CD4-positive, alpha-beta T cell treated with Interleukin-12 subunit alpha and Interleukin-12 subunit beta, for 1 hour (primary cell): ENCODE results near the gene C1QTNF12.
"Not testable (repeated sequence)": the region's sequence is repeated elsewhere in the genome, so short reads cannot be mapped to it uniquely, and the experiment has no call there.

Experiments used
- DNase-seq: peaks from one replicate; pipeline ENCODE4 v3.0.0-alpha.2; 2020

Gene C1QTNF12

DNA sequence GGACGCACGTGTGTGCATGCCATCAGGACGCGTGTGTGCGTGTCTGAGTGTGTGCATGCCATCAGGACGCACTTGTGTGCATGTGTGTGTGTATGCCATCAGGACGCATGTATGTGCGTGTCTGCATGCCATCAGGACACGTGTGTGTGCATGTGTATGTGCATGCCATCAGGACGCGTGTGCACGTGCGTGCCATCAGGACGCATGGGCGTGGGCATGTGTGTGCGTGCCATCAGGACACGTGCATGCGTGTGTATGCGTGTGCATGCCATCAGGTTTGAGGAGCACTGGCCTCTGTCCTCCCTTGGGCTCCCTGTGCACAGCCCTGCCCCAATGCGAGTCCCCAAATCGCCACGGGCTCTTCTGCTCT, 12.6 kb upstream of the C1QTNF12 start:
- DNase-seq = no peak

DNA sequence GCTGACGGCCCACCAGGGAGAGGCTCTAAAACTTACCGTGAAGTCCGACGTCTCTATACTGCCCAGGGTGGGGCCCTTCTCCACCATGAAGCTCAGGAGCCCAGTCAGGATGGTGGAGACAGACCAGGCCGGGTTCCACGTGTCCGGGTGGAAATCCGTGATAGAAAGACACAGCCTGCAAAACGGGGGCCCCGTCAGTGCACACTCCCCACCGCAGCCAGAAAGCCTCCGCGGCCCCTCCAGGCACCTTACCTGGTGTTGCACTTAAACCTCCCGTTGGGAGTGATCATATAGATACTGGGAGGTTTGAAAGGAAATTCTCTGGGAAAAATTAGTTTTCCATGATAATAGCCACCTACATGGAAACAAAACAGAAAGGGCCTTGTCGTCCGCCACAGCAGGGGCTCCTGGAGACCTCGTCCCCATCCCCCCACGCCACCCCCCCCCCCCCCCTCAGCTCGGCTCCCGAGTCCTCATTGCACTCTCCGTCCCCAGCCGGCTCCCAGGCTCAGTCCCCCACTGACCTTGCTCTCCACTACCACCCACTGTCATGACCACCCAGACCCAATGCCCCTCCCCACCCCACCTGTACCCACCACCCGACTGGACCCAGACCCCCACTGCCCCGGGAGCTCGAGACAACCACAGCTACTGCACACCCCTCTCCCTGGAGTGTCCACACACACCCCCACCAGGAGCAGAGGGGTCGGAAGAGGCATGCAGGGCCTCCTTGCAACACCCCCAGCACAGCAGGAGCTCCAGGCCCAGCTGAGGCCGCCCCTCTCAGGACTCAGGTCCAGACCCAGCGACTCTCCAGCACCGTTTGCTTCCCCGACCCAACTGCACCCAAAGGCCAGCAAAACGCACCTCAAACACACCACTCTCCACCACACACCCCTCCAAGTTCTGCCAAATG, 10.7 kb upstream of the C1QTNF12 start:
- DNase-seq = no peak

GRCh38 chr1:1255611-1256010, 9.1 kb upstream of the C1QTNF12 start:
- DNase-seq = no peak

GRCh38 chr1:1255078-1255477, 8.6 kb upstream of the C1QTNF12 start:
- no peak for DNase-seq

- no peak for DNase-seq
Observed at GRCh38 chr1:1254667-1254998, 8.1 kb upstream of the C1QTNF12 start.

DNA sequence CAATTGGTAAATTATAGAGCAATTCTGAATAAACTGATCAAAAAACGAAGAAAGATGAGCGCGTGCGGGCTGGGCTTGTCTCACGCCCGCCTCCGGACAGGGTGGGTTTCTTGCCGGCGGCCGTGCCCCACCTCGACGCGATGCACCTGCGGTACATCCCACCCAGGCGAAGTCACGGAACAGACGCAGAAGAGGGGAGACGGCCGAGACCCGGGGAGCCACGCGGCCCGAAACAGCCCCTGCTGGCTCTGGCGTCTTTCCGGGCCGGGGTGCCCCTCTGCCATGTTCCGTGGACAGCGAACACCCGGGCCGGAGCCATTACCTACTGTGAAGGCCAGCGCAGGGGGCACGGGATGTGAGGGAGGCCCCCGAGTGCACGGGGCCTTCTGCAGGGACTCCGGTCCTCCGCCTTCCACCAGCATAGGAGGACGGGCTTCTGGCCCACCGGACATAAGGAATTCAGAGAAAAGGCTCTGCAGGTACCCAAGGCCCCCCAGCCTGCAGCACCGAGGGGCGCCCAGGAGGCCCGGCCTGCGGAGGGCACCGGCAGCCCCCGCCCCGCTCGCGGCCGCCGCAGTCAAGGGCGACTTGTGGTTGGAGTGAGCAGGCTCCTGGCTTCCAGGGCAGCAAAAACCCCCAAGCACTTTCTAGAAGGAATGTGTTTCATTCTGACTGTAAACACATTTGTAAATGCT, 7.6 kb upstream of the C1QTNF12 start:
- no peak for DNase-seq

- no peak for DNase-seq
Observed at GRCh38 chr1:1253314-1253713, 6.8 kb upstream of the C1QTNF12 start.

- DNase-seq = peak; percentile 67
Observed at GRCh38 chr1:1250786-1251284, 4.3 kb upstream of the C1QTNF12 start.

GRCh38 chr1:1248009-1248913, 1.7 kb upstream of the C1QTNF12 start:
- not testable (repeated sequence) for DNase-seq

- DNase-seq = no peak
Observed at GRCh38 chr1:1247341-1247913, 905 bp upstream of the C1QTNF12 start.

- no peak for DNase-seq
Observed at GRCh38 chr1:1245817-1246576, 525 bp downstream of the C1QTNF12 start.

DNA sequence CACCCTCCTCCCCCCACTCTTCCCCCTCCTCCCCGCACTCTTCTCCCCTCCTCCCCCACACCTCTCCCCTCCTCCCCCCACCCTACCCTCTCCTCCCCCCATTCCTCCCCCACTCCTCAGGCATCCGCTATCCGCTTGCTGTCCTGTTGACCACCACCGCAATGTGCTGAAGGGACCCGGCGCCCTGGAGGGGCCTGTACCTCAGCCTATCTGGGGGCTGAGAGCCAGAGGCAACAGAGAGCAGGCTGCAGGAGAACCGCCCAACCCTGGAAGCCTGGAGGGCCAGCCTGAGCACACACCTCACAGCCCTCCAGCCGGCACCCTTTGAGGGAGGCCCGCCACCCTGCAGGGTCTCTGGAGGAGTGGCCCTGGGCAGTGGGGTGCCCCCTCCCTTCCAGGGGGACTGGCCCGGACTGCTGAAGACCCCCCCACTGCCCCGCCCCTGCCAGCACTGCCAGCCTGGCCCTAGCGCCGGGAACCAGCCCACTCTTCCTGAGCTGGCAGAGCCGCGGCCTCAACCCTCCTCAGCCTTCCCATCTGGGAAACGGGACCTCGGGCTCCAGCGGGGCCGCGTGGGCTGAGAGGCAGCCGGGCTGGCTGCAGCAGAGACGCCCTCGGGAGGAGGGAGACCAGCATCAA, 1.2 kb downstream of the C1QTNF12 start:
- DNase-seq = no peak

DNA sequence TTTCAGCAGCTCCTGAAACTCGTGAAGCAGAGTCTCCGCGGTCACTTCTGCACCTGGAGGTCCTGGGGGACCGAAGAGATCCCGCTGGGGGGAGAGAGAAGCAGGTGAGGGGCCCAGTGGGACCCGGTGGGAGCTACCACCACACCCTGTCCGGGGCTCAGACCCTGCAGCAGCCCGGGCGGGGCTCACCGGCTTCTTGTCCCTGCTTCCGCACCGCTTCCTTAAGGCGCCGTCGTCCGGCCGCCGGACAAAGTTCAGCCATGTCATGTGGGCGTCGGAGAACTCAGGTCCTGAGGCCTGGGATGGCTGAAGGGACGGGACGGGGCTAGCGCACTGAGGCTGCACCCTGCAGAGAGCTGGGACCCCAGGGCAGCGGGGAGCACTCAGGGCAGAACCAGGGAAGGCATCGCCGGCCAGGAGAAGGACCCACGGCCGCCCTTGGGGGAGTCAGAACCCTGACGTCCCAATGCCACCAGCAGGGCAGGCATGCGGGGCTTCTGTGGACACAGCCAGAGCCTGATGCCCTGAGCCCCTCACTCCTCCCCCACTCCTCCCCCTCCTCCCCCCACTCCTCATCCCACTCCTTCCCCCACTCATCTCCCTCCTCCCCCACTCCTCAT, 2.2 kb downstream of the C1QTNF12 start:
- DNase-seq = no peak

DNA sequence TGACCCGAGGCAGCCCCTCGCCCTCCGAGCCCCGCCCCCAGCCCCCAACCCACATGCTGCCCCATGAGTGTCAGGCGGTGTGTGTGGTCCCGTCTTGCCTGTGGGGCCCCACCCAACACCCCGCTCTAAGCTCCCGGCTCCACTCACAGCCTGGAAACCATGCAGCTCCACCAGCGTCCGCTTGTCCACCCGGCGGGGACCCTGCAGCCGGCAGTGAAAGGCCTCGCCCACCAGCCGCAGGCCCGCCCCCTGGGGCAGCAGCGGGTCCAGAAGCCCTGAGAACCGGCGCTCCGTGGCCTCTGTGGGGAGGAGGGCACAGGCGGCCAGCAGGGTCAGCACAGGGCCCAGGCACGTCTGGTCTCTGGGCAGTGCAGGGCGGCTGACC, 2.7 kb downstream of the C1QTNF12 start:
- no peak for DNase-seq

DNA sequence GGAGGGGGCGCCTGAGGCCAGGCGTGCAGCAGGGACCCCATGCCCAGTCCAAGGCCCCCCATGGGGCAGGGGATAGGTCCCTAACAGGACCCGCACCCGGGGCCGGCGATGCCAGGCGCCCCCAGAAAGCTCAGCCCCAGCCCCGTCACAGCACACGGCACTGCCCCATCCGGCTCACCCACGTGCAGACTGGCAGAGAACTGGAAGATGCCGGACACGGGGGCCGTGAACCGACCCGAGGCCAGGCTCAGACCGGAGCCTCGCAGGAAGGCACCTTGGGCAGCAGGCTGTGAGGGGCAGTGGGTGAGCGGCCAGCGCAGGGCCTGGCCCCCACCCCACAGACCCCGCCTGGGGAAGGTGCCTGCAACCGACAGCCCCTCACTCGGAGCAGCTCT, 3.3 kb downstream of the C1QTNF12 start:
- DNase-seq = no peak

DNA sequence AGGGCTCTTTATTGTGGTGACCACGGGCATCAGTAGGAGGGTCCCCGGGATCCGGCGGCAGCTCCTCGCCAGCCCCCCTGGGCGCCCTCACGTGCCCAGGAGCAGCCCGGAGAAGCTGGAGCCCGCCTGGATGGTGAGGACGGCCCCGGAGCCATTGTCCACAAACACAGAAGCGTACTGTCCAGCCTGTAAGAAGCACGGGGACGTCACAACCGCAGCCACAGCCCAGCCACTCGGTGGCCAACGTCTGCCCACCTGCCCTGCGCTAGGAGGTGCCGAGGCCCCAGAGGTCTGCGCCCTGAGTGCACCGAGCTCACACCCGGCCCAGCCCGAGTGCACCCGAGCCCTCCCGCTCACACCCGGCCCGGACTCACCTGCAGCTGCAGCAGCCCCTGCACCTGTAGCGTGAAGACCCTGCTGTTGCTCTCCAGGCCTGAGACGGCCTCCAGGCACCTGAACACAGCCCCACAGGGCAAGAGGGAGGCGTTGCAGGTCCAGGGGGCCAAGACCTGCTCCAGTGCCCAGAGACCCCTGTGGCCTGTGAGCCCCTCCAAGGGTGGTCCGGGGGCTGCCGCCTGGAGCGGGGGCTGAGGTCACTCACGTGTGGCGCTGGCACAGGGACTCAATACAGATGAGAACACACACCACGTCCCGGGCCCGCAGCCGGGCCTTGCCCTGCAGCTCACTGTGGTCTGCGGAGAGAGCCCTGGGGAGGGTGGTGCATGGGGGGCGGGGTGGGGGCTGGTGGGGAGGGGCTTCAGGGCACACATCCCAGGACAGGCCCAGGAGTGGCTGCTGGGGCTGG, 3.9 kb downstream of the C1QTNF12 start:
- DNase-seq = no peak

DNA sequence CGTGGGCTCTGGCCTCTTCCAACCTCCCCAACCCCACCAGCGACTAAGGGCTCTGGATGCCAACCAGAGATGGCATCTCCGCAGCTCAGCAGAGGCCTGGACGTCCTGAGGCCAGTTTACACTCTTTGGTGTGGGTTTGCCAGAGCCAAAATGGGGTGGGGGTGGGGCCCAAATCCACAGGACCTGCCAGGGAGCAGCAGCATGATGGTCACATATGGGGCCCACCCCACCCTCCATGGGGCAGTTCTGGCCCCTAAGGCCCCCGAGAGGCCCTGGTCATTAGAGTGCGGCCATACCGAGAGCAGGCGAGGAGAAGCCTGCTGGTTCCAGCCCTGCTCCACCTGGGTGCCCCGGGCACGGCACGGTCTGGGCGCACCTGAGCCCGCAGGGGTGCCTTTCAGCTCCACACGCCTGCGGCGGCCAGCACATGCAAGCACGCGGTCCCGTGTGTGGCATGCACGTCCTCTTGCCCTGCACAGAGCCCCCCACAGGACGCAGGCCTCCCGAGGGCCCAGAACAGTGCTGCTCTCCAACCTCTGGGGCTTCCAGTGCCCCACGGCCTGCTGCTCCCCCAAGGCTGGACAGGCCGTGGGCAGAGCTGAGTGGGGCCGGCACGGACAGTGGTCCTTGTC, 4.8 kb downstream of the C1QTNF12 start:
- no peak for DNase-seq

DNA sequence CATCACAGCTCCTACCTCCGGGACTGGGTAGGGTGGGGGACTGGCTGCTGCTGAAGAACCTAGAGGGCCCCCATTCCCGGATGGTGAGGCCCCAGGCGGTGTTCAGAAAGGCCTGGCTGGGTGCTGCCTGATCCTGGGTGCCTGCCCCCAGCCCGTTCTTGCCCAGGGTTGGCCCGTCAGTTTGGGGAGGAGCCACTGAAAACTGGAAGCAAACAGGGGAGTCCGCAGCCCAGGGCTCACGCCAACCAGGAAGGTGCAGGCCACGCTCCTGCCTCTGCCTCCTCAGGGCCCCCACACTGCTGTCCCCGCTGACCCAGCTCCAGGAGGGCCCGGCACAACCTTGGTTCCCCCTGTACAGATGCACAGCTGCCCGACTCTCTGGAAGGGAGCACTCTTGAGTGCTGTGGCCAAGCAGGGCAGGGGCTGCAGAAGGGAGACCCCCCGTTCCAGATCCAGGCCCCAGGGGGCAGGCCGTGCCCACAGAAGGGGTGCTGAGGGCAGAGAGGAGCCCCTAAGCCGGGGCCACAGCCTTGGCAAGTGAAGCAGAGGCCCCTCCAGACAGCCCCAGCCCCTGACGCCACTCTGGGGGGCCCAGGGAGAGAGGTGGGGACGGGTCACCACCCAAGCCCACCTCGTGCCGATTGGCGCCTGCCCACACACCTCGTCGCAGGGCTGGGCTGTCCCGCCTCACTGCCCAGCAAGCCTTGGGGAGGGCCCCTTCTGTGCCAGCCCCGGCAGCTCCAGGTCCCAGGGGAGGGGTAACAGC, 5.5 kb downstream of the C1QTNF12 start:
- no peak for DNase-seq

- DNase-seq = no peak
Observed at GRCh38 chr1:1240348-1240732, 6.2 kb downstream of the C1QTNF12 start.
